Prostate gland (tissue), 2 donors: Measurements from ENCODE around the gene SMAD7. TPM values are rescaled to one million over a fixed set of nuclear protein-coding genes. Genes with fewer than 3 reads are reported as not detected.

Source experiments
- DNase-seq: peaks from one replicate; pipeline ENCODE4 v3.0.0-alpha.2; 2019; ENCODE audit warnings: low spot score
- H3K27ac ChIP-seq, 2 donors: fragments of 200-600 bp; sonication (generic); 2 replicates each; pipeline ENCODE4 v1.5.1; 2017 to 2019
- H3K27me3 ChIP-seq: fragments of 200-600 bp; sonication (generic); replicated peaks from 2 replicates; pipeline ENCODE4 v1.5.1; 2019; ENCODE audit not compliant: insufficient read depth
- H3K36me3 ChIP-seq, 2 donors: fragments of 200-600 bp; sonication (generic); 1 replicate in 1 of 2; 2 replicates in 1 of 2; pipeline versions ENCODE4 v1.5.1 to v1.8.1; 2017 to 2019
- H3K4me1 ChIP-seq: fragments of 200-600 bp; sonication (generic); replicated peaks from 2 replicates; pipeline ENCODE4 v1.5.1; 2019
- H3K4me3 ChIP-seq, 2 donors: fragments of 200-600 bp; sonication (generic); 2 replicates each; pipeline ENCODE4 v1.5.1; 2017 to 2019
- H3K9me3 ChIP-seq: fragments of 200-600 bp; sonication (generic); 2 replicates; pipeline ENCODE4 v1.5.1; 2017
- POLR2A ChIP-seq: fragments of 450-650 bp; IDR thresholded peaks from one replicate; pipeline ENCODE4 v1.6.1; 2016; ENCODE audit warnings: antibody characterized with exemption, mild to moderate bottlenecking
- POLR2AphosphoS5 ChIP-seq: sonication (generic); formaldehyde crosslinking; IDR thresholded peaks from one replicate; pipeline ENCODE4 v1.6.1; 2017; ENCODE audit warnings: antibody characterized with exemption
- WGBS: methylation state at CpG from one replicate; pipeline ENCODE4 v1.1.5; 2018; 5-methylcytosine and 5-hydroxymethylcytosine counted together
- intact Hi-C: fragments of 100-400 bp; cut with DNase I; formaldehyde crosslinking; loops from one replicate; pipeline ENCODE4 v1.14.2; 2022
- total RNA-seq, 2 donors: library from RNA; depleted of rRNA; stranded (reverse); fragments of >200 nt; gene quantifications; one replicate each; pipeline ENCODE4 v1.1.0, GENCODE V29; 2016
- TF ChIP-seq, protein P1 (sequence below), 4 experiments: fragments of 200-600 bp in 2 of 4; fragments of 450-650 bp in 2 of 4; sonication (generic) in 2 of 4; IDR thresholded peaks; 1 replicate in 3 of 4; 2 replicates in 1 of 4; pipeline ENCODE4 v1.5.1; 2016 to 2019; ENCODE audit warnings: antibody characterized with exemption in 4 of 4, mild to moderate bottlenecking in 2 of 4, moderate library complexity in 2 of 4

SMAD7 gene, protein sequence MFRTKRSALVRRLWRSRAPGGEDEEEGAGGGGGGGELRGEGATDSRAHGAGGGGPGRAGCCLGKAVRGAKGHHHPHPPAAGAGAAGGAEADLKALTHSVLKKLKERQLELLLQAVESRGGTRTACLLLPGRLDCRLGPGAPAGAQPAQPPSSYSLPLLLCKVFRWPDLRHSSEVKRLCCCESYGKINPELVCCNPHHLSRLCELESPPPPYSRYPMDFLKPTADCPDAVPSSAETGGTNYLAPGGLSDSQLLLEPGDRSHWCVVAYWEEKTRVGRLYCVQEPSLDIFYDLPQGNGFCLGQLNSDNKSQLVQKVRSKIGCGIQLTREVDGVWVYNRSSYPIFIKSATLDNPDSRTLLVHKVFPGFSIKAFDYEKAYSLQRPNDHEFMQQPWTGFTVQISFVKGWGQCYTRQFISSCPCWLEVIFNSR
- total RNA-seq = 10 to 100 TPM; 29.3 to 31.0 TPM

DNA sequence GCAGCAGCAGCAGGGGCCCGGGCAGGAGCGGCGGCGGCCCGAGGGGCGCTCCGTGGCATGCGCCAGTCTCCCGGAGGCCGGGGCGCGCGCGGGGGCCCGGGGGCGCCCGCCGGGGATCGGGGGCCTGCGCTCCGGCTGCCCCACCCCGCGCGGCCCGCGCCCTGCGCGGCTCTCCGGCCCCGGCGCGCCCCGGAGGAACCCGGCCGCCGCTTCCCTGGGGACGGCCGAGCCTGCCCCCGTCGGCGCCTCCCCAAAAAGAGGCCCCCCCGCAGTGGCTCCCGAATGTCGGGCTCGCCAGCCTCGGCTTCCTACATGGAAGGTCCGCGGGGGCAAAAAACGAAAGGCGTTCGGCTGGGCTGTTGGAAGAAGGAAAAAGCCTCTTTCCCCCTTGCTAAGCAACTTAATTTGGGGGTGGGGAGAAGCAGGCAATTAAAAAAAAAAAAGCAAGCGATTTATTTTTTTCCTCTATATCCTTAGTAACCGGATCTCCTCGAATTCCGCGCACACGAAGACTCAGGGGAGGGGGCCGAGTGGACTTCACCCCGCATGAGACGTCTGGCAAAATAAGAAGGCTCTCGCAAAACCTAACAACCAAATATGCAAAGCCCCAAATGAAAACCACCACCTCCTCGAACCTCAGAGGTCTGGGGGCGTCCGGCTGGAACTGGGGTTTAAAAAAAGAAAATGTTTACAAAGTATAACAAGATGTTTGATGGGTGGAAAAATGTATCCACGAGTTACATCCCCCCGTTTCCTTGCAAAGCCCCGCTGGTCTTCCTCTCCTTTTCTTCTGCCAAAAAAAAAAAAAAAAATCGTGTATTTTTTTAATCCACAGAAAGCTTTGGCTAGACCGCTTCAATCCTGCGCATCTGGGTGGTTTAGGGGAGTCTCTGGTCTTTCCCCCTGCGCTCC is at the start of gene SMAD7:
TSS of gene SMAD7 (minus strand) at position 430 of the 912 bp plus-strand sequence. CDS start 541 bp downstream, outside the sequence.
- no peak for DNase-seq
- Histone ChIP-seq H3K9me3 (no peaks in the 10 kb centered on the region), H3K27ac (peak within 1 kb of the TSS; percentile 91 to 98), H3K27me3 (no peaks in the 10 kb centered on the region), H3K36me3 (no peaks in the 10 kb centered on the region), H3K4me1 (peaks cover 12% of the 10 kb centered on the region), H3K4me3 (peak within 1 kb of the TSS; percentile 70 to 93)
- intact Hi-C loops = loop anchor here (10.0 kb wide), 1 partner anchor 234 kb away; no protein-coding TSS in a partner anchor
- WGBS = under 1% methylated on average over 60 of the region's 71 CpGs
- TF ChIP-seq POLR2AphosphoS5 = no peak
- no peak for TF ChIP-seq POLR2A
- TF ChIP-seq, protein P1, sequence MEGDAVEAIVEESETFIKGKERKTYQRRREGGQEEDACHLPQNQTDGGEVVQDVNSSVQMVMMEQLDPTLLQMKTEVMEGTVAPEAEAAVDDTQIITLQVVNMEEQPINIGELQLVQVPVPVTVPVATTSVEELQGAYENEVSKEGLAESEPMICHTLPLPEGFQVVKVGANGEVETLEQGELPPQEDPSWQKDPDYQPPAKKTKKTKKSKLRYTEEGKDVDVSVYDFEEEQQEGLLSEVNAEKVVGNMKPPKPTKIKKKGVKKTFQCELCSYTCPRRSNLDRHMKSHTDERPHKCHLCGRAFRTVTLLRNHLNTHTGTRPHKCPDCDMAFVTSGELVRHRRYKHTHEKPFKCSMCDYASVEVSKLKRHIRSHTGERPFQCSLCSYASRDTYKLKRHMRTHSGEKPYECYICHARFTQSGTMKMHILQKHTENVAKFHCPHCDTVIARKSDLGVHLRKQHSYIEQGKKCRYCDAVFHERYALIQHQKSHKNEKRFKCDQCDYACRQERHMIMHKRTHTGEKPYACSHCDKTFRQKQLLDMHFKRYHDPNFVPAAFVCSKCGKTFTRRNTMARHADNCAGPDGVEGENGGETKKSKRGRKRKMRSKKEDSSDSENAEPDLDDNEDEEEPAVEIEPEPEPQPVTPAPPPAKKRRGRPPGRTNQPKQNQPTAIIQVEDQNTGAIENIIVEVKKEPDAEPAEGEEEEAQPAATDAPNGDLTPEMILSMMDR (IDR thresholded peaks at IDR 0.05) = no peak

DNA sequence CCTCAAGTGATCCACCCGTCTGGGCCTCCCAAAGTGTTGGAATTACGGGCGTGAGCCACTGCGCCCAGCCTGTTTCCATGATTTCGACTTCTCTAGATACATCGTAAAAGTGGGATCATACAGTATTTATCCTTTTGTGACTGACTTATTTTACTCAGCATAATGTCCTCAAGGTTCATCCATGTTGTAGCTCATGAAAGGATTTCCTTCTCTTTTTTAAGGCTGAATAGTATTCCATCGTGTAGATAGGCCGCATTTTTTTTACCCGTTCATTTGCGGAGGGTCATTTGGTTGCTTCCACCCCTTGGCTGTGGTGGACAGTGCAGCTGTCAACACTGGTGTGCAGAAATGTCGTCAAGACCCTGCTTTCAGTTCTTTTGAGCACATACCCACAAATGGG is 48.8 kb upstream of the SMAD7 start:
- H3K27ac ChIP-seq = no peak overlapping the region
- no peaks in the 10 kb centered on the region for H3K27me3 ChIP-seq
- H3K4me1 ChIP-seq = peaks cover 17% of the 10 kb centered on the region
- TF ChIP-seq POLR2A (no peak), POLR2AphosphoS5 (no peak)
- WGBS = 94% methylated on average over 11 of the region's 11 CpGs
- no peaks in the 10 kb centered on the region for H3K9me3 ChIP-seq
- DNase-seq = no peak
- no peaks in the 10 kb centered on the region for H3K36me3 ChIP-seq
- H3K4me3 ChIP-seq = no peak overlapping the region
- intact Hi-C loops = no loop called here

DNA sequence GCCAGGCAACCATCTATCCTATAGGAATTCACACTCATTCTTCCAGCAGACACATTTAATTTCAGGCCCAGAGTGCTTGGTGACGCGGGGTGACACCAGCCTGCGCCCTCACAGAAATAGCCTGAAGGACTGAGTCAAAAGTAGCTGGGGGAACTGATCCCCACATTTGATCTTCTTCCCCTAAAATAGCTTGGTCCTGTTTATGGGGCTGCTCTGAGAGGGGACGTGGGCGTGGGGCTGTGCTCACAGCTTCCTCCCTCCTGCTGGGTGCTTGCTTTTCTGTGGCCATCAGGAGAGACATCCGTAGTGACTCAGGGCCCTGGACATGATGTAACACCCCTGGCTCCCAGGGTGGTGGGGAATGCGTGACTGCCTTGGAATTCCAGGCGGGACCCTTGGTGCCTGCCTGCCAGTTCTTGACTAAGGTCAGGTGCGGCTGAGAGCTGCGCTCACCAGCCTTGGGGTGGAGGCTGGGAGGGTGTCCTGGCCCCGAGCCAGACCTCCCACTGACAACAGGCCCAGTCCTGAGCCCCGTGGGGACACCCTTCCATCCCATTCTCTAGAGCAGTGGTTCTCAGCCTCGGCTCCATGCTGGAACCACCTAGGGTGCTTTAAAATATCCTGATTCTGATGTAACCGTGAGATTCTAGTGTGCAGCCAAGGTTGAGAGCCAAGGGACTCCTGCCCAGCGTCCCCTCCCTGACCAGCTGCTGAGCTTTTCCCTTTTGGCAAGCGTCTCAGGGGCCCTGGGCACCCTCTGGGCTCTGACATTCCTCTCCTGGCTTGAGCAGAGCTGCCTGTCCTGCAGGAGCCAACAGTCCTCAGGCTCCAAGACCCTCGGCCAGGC is 47.4 kb upstream of the SMAD7 start:
- 55% methylated on average over 17 of the region's 17 CpGs for WGBS
- Histone ChIP-seq H3K27me3 (no peaks in the 10 kb centered on the region), H3K27ac (peak overlapping the region; percentile 43 to 67), H3K4me1 (peaks cover 17% of the 10 kb centered on the region), H3K4me3 (no peak overlapping the region), H3K36me3 (no peaks in the 10 kb centered on the region), H3K9me3 (no peaks in the 10 kb centered on the region)
- DNase-seq = no peak
- TF ChIP-seq, protein P1 (IDR thresholded peaks at IDR 0.05) = no peak
- no peak for TF ChIP-seq POLR2A
- no peak for TF ChIP-seq POLR2AphosphoS5
- intact Hi-C loops = no loop called here

DNA sequence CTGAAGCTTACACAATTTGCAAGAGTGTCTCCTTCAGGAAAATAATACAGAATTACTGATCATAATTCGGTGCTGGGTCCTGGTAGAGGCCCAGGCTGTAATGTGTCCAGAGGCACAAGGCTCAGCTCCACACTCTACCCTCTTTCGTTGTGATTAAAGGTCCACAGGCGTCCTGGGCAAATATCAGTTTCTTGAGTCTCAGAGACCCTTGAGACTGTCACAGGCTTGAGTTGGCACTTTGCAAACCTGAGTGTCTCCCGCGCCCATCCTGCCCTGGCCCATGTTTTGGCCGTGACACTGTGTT is 46.9 kb upstream of the SMAD7 start:
- no peak for TF ChIP-seq POLR2AphosphoS5
- no peak for TF ChIP-seq POLR2A
- TF ChIP-seq, protein P1 (IDR thresholded peaks at IDR 0.05) = no peak
- peak overlapping the region; percentile 43 to 67 for H3K27ac ChIP-seq
- 52% methylated on average over 6 of the region's 6 CpGs for WGBS

More for the DNA sequence above, 46.9 kb upstream of the SMAD7 start:
- H3K4me1 ChIP-seq = peaks cover 17% of the 10 kb centered on the region
- no peaks in the 10 kb centered on the region for H3K27me3 ChIP-seq
- intact Hi-C loops = no loop called here
- no peaks in the 10 kb centered on the region for H3K36me3 ChIP-seq
- no peak overlapping the region for H3K4me3 ChIP-seq
- no peak for DNase-seq
- H3K9me3 ChIP-seq = no peaks in the 10 kb centered on the region
